ENCODE data around the gene ANKRD12.

DNA sequence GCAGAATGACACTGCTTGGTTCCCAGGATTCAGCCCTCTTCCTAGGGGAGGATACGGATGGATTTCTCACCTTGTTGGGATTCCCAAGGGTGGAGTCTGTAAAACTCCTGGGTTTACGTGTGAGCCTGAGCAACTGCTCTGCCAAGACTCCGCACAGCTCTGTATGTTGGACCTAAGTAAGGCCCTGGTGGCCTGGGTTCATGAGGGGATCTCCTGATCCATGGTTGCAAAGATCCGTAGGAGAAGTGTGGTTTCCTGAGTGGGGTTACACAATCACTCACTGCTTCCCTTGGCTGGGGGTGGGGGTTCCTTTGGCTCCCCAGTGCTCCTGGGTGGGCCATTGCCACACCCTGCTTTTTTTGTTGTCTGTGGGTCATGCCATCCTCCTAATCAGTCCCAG, 37.7 kb downstream of the ANKRD12 start:
- TF ChIP-seq POLR2A (IDR thresholded peaks at IDR 0.05): no peak
- TF ChIP-seq, protein P1, sequence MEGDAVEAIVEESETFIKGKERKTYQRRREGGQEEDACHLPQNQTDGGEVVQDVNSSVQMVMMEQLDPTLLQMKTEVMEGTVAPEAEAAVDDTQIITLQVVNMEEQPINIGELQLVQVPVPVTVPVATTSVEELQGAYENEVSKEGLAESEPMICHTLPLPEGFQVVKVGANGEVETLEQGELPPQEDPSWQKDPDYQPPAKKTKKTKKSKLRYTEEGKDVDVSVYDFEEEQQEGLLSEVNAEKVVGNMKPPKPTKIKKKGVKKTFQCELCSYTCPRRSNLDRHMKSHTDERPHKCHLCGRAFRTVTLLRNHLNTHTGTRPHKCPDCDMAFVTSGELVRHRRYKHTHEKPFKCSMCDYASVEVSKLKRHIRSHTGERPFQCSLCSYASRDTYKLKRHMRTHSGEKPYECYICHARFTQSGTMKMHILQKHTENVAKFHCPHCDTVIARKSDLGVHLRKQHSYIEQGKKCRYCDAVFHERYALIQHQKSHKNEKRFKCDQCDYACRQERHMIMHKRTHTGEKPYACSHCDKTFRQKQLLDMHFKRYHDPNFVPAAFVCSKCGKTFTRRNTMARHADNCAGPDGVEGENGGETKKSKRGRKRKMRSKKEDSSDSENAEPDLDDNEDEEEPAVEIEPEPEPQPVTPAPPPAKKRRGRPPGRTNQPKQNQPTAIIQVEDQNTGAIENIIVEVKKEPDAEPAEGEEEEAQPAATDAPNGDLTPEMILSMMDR (IDR thresholded peaks at IDR 0.05): no peak

Measured in esophagus squamous epithelium (tissue), 4 donors.